HFFc6 (cell line): ENCODE measurements around the gene MAP4K4. TPM values are rescaled to one million over a fixed set of nuclear protein-coding genes. Genes with fewer than 3 reads are reported as not detected.
A peak's percentile ranks its signal among the peaks of the same experiment; 100 is the strongest.

ENCODE experiments used
- DNase-seq: peaks from one replicate; pipeline ENCODE4 v3.0.0-alpha.2; 2018
- H3K27ac Mint-ChIP-seq: 2 replicates; pipeline ENCODE4 v1.8.0; 2020; ENCODE audit warnings: mild to moderate bottlenecking, mixed read lengths
- H3K27me3 Mint-ChIP-seq: 2 replicates; pipeline ENCODE4 v1.8.0; 2021; ENCODE audit warnings: mild to moderate bottlenecking, moderate library complexity, mixed read lengths; ENCODE audit not compliant: insufficient read depth
- H3K36me3 Mint-ChIP-seq: 2 replicates; pipeline ENCODE4 v1.8.0; 2021; ENCODE audit warnings: low read depth, mixed read lengths
- H3K4me1 Mint-ChIP-seq: 2 replicates; pipeline ENCODE4 v1.8.0; 2020; ENCODE audit warnings: low read depth, mixed read lengths
- H3K4me3 Mint-ChIP-seq: 2 replicates; pipeline ENCODE4 v1.8.0; 2020; ENCODE audit warnings: mild to moderate bottlenecking, moderate library complexity, mixed read lengths
- H3K9me3 Mint-ChIP-seq: 2 replicates; pipeline ENCODE4 v1.8.0; 2020; ENCODE audit warnings: mild to moderate bottlenecking, mixed read lengths
- CTCF ChIP-seq: fragments of 200-600 bp; sonication (generic); IDR thresholded peaks from 2 replicates; pipeline ENCODE4 v1.5.0; 2021; ENCODE audit warnings: antibody characterized with exemption, mild to moderate bottlenecking
- total RNA-seq, 6 experiments: library from RNA; stranded (reverse); fragmentation: NEBNext Ultra II Directional; extraction: Animal tissue kit (Norgen Biotek cat#: 25700); gene quantifications; 2 replicates in 1 of 6; 3 replicates in 5 of 6; pipeline ENCODE4 v1.2.3, GENCODE V29; 2021

MAP4K4 gene
- total RNA-seq, 6 experiments from 2014 or later: 103 to 124 (median 121) TPM

GRCh38 chr2:101790416-101790815 is 92.9 kb downstream of the MAP4K4 start:
- TF ChIP-seq CTCF: no peak
- Mint-ChIP-seq H3K4me1 (peaks cover 90% of the 10 kb centered on the region), H3K27ac (peak overlapping the region; percentile 86), H3K36me3 (peaks cover 20% of the 10 kb centered on the region), H3K27me3 (no peaks in the 10 kb centered on the region; the same call in 1 of the 2 replicates), H3K9me3 (no peaks in the 10 kb centered on the region), H3K4me3 (peak overlapping the region; percentile 60; the same call in 1 of the 2 replicates)
- DNase-seq: no peak

- H3K9me3 Mint-ChIP-seq: no peaks in the 10 kb centered on the region
- H3K4me3 Mint-ChIP-seq: peak overlapping the region; percentile 60
- TF ChIP-seq CTCF: no peak
- H3K27me3 Mint-ChIP-seq: no peaks in the 10 kb centered on the region; the same call in 1 of the 2 replicates
- H3K4me1 Mint-ChIP-seq: peaks cover 93% of the 10 kb centered on the region
- H3K27ac Mint-ChIP-seq: peak overlapping the region; percentile 86
- H3K36me3 Mint-ChIP-seq: peaks cover 20% of the 10 kb centered on the region
- DNase-seq: peak; percentile 62
These were observed 93.3 kb downstream of the MAP4K4 start for GRCh38 chr2:101790857-101791256.

- H3K36me3 Mint-ChIP-seq: peaks cover 20% of the 10 kb centered on the region
- no peak for TF ChIP-seq CTCF
- no peaks in the 10 kb centered on the region; the same call in 1 of the 2 replicates for H3K27me3 Mint-ChIP-seq
- no peak overlapping the region for H3K4me3 Mint-ChIP-seq
- H3K4me1 Mint-ChIP-seq: peaks cover 96% of the 10 kb centered on the region
- no peaks in the 10 kb centered on the region for H3K9me3 Mint-ChIP-seq
- 0 out of 2 replicates have a peak overlapping the region, but pooled peaks have one; percentile 19 for H3K27ac Mint-ChIP-seq
- no peak for DNase-seq
These were observed 94.7 kb downstream of the MAP4K4 start for GRCh38 chr2:101792208-101792607.

GRCh38 chr2:101793277-101793969 is 95.9 kb downstream of the MAP4K4 start:
- Mint-ChIP-seq H3K27ac (peak overlapping the region; percentile 62), H3K4me1 (peaks cover 92% of the 10 kb centered on the region)

GRCh38 chr2:101794141-101794540 is 96.6 kb downstream of the MAP4K4 start:
- Mint-ChIP-seq H3K27ac (peak overlapping the region; percentile 62), H3K4me1 (peaks cover 91% of the 10 kb centered on the region), H3K36me3 (peaks cover 20% of the 10 kb centered on the region), H3K9me3 (no peaks in the 10 kb centered on the region), H3K4me3 (no peak overlapping the region), H3K27me3 (no peaks in the 10 kb centered on the region)
- DNase-seq: no peak
- no peak for TF ChIP-seq CTCF

More at GRCh38 chr2:101793277-101793969, 95.9 kb downstream of the MAP4K4 start:
- no peak for DNase-seq
- H3K4me3 Mint-ChIP-seq: no peak overlapping the region
- peak; percentile 59 for TF ChIP-seq CTCF
- H3K27me3 Mint-ChIP-seq: no peaks in the 10 kb centered on the region
- H3K9me3 Mint-ChIP-seq: no peaks in the 10 kb centered on the region
- H3K36me3 Mint-ChIP-seq: peaks cover 20% of the 10 kb centered on the region
